Liver (tissue), 9 donors: ENCODE results near the gene PLCL1. TPM values are rescaled to one million over a fixed set of nuclear protein-coding genes. Genes with fewer than 3 reads are reported as not detected.

Source experiments
- DNase-seq: peaks from one replicate; pipeline ENCODE4 v3.0.0-alpha.2; 2017; ENCODE audit warnings: low spot score
- H3K27ac ChIP-seq, 2 donors: one replicate each; pipeline ENCODE4 v1.7.0; 2013; ENCODE audit warnings: inconsistent platforms in 2 of 2, low read length in 2 of 2, control low read depth in 1 of 2, low read depth in 1 of 2, mild to moderate bottlenecking in 1 of 2
- H3K27me3 ChIP-seq, 4 donors: one replicate each; pipeline versions ENCODE4 v1.6.1 to v1.7.0; 2013; ENCODE audit warnings: low read length in 3 of 4, inconsistent platforms in 1 of 4, mild to moderate bottlenecking in 1 of 4, moderate library complexity in 1 of 4; ENCODE audit not compliant: control insufficient read depth in 4 of 4, insufficient read depth in 4 of 4
- H3K36me3 ChIP-seq, 4 donors: one replicate each; pipeline versions ENCODE4 v1.6.1 to v1.7.0; 2013; ENCODE audit warnings: low read length in 3 of 4, mild to moderate bottlenecking in 3 of 4, low read depth in 1 of 4, moderate library complexity in 1 of 4; ENCODE audit not compliant: control insufficient read depth in 4 of 4, insufficient read depth in 3 of 4
- H3K4me1 ChIP-seq, 4 donors: one replicate each; pipeline versions ENCODE4 v1.6.1 to v1.7.0; 2013; ENCODE audit warnings: low read length in 3 of 4, mild to moderate bottlenecking in 3 of 4, moderate library complexity in 1 of 4; ENCODE audit not compliant: control insufficient read depth in 4 of 4, insufficient read depth in 4 of 4
- H3K4me3 ChIP-seq, 3 donors: one replicate each; pipeline versions ENCODE4 v1.6.1 to v1.7.0; 2013; ENCODE audit warnings: low read length in 3 of 3, control low read depth in 1 of 3, low read depth in 1 of 3, mild to moderate bottlenecking in 1 of 3
- H3K9ac ChIP-seq, 2 donors: one replicate each; pipeline ENCODE4 v1.7.0; 2013; ENCODE audit warnings: low read length in 2 of 2, mild to moderate bottlenecking in 2 of 2, moderate library complexity in 2 of 2, control low read depth in 1 of 2, low read depth in 1 of 2
- H3K9me3 ChIP-seq, 4 donors: one replicate each; pipeline versions ENCODE4 v1.6.1 to v1.7.0; 2013; ENCODE audit warnings: low read length in 3 of 4; ENCODE audit not compliant: control insufficient read depth in 4 of 4
- EGR1 ChIP-seq, 2 donors: IDR thresholded peaks; 2 replicates each; pipeline ENCODE4 v1.6.1; 2016 to 2018; ENCODE audit warnings: antibody characterized with exemption in 2 of 2, low read depth in 2 of 2
- FOXA1 ChIP-seq: IDR thresholded peaks from 2 replicates; pipeline ENCODE4 v1.6.1; 2016; ENCODE audit warnings: antibody characterized with exemption
- FOXA2 ChIP-seq: IDR thresholded peaks from 2 replicates; pipeline ENCODE4 v1.6.1; 2016; ENCODE audit warnings: antibody characterized with exemption
- GABPA ChIP-seq, 2 donors: IDR thresholded peaks in 1 of 2; conservative IDR thresholded peaks in 1 of 2; 2 replicates each; pipeline ENCODE4 v1.6.1; 2016; ENCODE audit warnings: antibody characterized with exemption in 2 of 2, mild to moderate bottlenecking in 1 of 2, moderate library complexity in 1 of 2
- HNF4A ChIP-seq, 2 donors: conservative IDR thresholded peaks; 2 replicates each; pipeline ENCODE4 v1.6.1; 2016; ENCODE audit warnings: antibody characterized with exemption in 2 of 2, mild to moderate bottlenecking in 2 of 2
- HNF4G ChIP-seq: IDR thresholded peaks from 2 replicates; pipeline ENCODE4 v1.6.1; 2016; ENCODE audit warnings: antibody characterized with exemption
- JUND ChIP-seq, 2 donors: IDR thresholded peaks; 2 replicates each; pipeline ENCODE4 v1.6.1; 2016; ENCODE audit warnings: antibody characterized with exemption in 2 of 2
- NR2F2 ChIP-seq: IDR thresholded peaks from 2 replicates; pipeline ENCODE4 v1.6.1; 2016; ENCODE audit warnings: antibody characterized with exemption
- RAD21 ChIP-seq, 2 donors: IDR thresholded peaks; 2 replicates each; pipeline ENCODE4 v1.6.1; 2016; ENCODE audit warnings: antibody characterized with exemption in 2 of 2, mild to moderate bottlenecking in 2 of 2
- RXRA ChIP-seq, 2 donors: IDR thresholded peaks; 2 replicates each; pipeline ENCODE4 v1.6.1; 2017 to 2018; ENCODE audit warnings: antibody characterized with exemption in 2 of 2, mild to moderate bottlenecking in 1 of 2
- SP1 ChIP-seq: IDR thresholded peaks from 2 replicates; pipeline ENCODE4 v1.6.1; 2018; ENCODE audit warnings: antibody characterized with exemption, mild to moderate bottlenecking
- WGBS: extraction: QIAGEN DNeasy Blood & Tissue Kit; methylation state at CpG from one replicate; pipeline ENCODE4 v1.1.7; 2013; 5-methylcytosine and 5-hydroxymethylcytosine counted together
- polyA plus RNA-seq, 2 donors: library from polyadenylated mRNA; stranded (reverse) in 1 of 2; unstranded in 1 of 2; fragments of 200-250 nt in 1 of 2; fragments of >200 nt in 1 of 2; fragmentation: Nextera tagmentation in 1 of 2; extraction: Ambion mirVana in 1 of 2; gene quantifications; one replicate each; pipeline versions ENCODE4 v1.2.1 to v1.2.3, GENCODE V29; 2013 to 2015
- total RNA-seq, 2 donors: library from RNA; depleted of rRNA; stranded (reverse); fragments of >200 nt; gene quantifications; one replicate each; pipeline ENCODE4 v1.2.3, GENCODE V29; 2014
- TF ChIP-seq, protein P1 (sequence below): IDR thresholded peaks from 2 replicates; pipeline ENCODE4 v1.6.1; 2016; ENCODE audit warnings: antibody characterized with exemption, mild to moderate bottlenecking
- TF ChIP-seq, protein P2 (sequence below): IDR thresholded peaks from 2 replicates; pipeline ENCODE4 v1.6.1; 2016; ENCODE audit warnings: antibody characterized with exemption
- TF ChIP-seq, protein P3 (sequence below): IDR thresholded peaks from 2 replicates; pipeline ENCODE4 v1.6.1; 2016; ENCODE audit warnings: antibody characterized with exemption
- TF ChIP-seq, protein P4 (sequence below): IDR thresholded peaks from 2 replicates; pipeline ENCODE4 v1.6.1; 2016; ENCODE audit warnings: antibody characterized with exemption
- donor health status: healthy.
- donor health status: healthy.
- donor health status: healthy.
- donor health status: healthy.
- donor health status: healthy.

The PLCL1 gene
- total and polyA plus RNA-seq, 4 donors = 0.08 to 0.59 (median 0.31) TPM

DNA sequence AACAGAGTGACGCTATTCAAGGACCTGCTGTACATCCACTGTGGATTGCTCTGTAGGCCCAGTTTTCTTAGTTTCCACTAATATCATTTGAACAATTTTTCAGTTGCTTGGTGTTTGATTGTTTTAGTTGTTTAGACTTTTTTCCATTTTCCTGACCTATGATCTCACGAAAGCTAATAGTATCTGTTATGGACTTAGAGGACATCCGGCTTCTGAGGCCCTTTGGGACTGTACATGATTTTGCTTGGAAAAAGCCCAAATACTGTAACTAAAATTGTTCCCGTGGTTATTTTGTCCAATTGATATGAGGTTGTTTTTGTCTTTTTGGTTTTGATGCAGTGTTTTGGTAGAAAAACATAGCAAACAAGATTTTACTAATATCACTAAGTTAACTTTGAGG lies 174.6 kb downstream of the PLCL1 start:
- no peaks in the 10 kb centered on the region for H3K4me1 ChIP-seq
- H3K9me3 ChIP-seq = no peaks in the 10 kb centered on the region
- H3K9ac ChIP-seq = no peak overlapping the region
- no peaks in the 10 kb centered on the region for H3K36me3 ChIP-seq
- no peak overlapping the region for H3K27ac ChIP-seq
- H3K4me3 ChIP-seq = no peak overlapping the region
- no peaks in the 10 kb centered on the region for H3K27me3 ChIP-seq
- no peak for DNase-seq
- 85% methylated on average over 4 of the region's 4 CpGs for WGBS
- TF ChIP-seq RAD21 (IDR thresholded peaks at IDR 0.05) = no peak
- TF ChIP-seq HNF4G = no peak
- no peak for TF ChIP-seq SP1
- TF ChIP-seq, protein P1, sequence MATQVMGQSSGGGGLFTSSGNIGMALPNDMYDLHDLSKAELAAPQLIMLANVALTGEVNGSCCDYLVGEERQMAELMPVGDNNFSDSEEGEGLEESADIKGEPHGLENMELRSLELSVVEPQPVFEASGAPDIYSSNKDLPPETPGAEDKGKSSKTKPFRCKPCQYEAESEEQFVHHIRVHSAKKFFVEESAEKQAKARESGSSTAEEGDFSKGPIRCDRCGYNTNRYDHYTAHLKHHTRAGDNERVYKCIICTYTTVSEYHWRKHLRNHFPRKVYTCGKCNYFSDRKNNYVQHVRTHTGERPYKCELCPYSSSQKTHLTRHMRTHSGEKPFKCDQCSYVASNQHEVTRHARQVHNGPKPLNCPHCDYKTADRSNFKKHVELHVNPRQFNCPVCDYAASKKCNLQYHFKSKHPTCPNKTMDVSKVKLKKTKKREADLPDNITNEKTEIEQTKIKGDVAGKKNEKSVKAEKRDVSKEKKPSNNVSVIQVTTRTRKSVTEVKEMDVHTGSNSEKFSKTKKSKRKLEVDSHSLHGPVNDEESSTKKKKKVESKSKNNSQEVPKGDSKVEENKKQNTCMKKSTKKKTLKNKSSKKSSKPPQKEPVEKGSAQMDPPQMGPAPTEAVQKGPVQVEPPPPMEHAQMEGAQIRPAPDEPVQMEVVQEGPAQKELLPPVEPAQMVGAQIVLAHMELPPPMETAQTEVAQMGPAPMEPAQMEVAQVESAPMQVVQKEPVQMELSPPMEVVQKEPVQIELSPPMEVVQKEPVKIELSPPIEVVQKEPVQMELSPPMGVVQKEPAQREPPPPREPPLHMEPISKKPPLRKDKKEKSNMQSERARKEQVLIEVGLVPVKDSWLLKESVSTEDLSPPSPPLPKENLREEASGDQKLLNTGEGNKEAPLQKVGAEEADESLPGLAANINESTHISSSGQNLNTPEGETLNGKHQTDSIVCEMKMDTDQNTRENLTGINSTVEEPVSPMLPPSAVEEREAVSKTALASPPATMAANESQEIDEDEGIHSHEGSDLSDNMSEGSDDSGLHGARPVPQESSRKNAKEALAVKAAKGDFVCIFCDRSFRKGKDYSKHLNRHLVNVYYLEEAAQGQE = no peak
- no peak for TF ChIP-seq FOXA1

DNA sequence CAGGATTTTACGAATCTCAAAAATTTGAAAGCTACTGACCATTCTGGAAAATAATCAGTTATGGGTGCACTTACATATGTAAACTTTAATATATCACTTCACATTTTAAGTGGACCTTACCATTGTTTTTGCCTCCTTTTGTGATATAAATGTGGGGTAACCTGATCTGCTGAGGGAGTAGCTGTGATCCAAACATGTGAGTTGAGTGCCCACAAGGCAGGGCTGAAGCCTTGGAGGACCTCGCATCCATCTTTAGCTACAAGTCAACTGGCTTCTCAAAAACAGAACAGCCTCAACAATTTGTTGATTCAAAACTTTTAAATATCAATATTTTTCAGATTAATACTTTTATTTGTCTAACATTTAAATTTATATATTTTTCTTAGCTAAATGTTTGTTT lies 178.2 kb downstream of the PLCL1 start:
- Histone ChIP-seq H3K4me3 (no peak overlapping the region), H3K4me1 (no peaks in the 10 kb centered on the region), H3K27me3 (no peaks in the 10 kb centered on the region), H3K27ac (no peak overlapping the region), H3K9ac (no peak overlapping the region), H3K36me3 (no peaks in the 10 kb centered on the region), H3K9me3 (no peaks in the 10 kb centered on the region)
- no peak for DNase-seq
- WGBS = 83% methylated on average over 2 of the region's 2 CpGs
- TF ChIP-seq, protein P2, sequence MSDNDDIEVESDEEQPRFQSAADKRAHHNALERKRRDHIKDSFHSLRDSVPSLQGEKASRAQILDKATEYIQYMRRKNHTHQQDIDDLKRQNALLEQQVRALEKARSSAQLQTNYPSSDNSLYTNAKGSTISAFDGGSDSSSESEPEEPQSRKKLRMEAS = no peak
- no peak for TF ChIP-seq HNF4G
- no peak for TF ChIP-seq HNF4A (conservative IDR thresholded peaks at IDR 0.05)
- no peak for TF ChIP-seq FOXA2
- no peak for TF ChIP-seq NR2F2

DNA sequence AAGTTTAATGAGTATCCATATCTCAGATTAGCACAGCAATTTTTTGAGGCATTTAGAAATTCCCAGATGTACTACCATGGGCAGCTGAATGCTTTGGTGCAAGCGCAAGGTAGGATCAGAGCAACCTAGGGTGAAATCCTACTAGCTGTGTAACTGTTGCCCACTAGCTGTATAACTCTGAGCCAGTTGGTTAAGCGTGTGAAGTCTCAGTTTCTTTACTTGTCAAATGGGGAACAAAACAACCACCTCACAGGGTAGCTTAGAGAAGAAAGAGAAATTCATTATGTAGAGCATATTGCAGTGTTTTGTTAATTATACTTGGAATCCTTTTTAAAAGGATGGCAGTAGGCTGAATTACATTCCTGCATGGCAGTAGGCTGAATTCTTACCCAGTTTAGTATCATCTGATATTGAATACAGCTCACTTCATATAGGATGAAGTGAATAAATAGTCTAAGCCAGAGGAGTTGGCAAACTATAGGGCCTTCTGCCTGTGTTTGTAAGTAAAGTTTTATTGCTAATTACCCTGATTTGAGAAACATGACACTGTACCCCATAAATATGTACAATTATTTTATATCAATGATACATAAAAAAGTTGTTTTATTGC lies 180.7 kb downstream of the PLCL1 start:
- no peaks in the 10 kb centered on the region for H3K27me3 ChIP-seq
- no peak overlapping the region for H3K27ac ChIP-seq
- no peak for DNase-seq
- no peak overlapping the region for H3K9ac ChIP-seq
- no peaks in the 10 kb centered on the region for H3K9me3 ChIP-seq
- no peaks in the 10 kb centered on the region for H3K36me3 ChIP-seq
- no peak overlapping the region for H3K4me3 ChIP-seq
- H3K4me1 ChIP-seq = no peaks in the 10 kb centered on the region
- 96% methylated on average over 2 of the region's 2 CpGs for WGBS
- TF ChIP-seq FOXA1 (no peak), GABPA (IDR thresholded peaks at IDR 0.05 in 1 of 2, conservative IDR thresholded peaks at IDR 0.05 in 1 of 2) (no peak), HNF4G (no peak), FOXA2 (no peak), JUND (IDR thresholded peaks at IDR 0.05) (no peak), HNF4A (conservative IDR thresholded peaks at IDR 0.05) (no peak), RXRA (IDR thresholded peaks at IDR 0.05) (no peak), EGR1 (IDR thresholded peaks at IDR 0.05; ENCODE audit: low read depth in 2 of 2) (no peak)
- TF ChIP-seq, protein P1 = no peak
- TF ChIP-seq, protein P2 = no peak
- TF ChIP-seq, protein P3, sequence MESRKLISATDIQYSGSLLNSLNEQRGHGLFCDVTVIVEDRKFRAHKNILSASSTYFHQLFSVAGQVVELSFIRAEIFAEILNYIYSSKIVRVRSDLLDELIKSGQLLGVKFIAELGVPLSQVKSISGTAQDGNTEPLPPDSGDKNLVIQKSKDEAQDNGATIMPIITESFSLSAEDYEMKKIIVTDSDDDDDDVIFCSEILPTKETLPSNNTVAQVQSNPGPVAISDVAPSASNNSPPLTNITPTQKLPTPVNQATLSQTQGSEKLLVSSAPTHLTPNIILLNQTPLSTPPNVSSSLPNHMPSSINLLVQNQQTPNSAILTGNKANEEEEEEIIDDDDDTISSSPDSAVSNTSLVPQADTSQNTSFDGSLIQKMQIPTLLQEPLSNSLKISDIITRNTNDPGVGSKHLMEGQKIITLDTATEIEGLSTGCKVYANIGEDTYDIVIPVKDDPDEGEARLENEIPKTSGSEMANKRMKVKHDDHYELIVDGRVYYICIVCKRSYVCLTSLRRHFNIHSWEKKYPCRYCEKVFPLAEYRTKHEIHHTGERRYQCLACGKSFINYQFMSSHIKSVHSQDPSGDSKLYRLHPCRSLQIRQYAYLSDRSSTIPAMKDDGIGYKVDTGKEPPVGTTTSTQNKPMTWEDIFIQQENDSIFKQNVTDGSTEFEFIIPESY = no peak
- TF ChIP-seq, protein P4, sequence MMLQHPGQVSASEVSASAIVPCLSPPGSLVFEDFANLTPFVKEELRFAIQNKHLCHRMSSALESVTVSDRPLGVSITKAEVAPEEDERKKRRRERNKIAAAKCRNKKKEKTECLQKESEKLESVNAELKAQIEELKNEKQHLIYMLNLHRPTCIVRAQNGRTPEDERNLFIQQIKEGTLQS = no peak
